Liver (tissue), 9 donors: ENCODE data around the gene LRRD1. TPM values are rescaled to one million over a fixed set of nuclear protein-coding genes. Genes with fewer than 3 reads are reported as not detected.
"Not testable (repeated sequence)": the region's sequence is repeated elsewhere in the genome, so short reads cannot be mapped to it uniquely, and the experiment has no call there.

Experiments
- DNase-seq: peaks from one replicate; pipeline ENCODE4 v3.0.0-alpha.2; 2017; ENCODE audit warnings: low spot score
- H3K27ac ChIP-seq, 2 donors: one replicate each; pipeline ENCODE4 v1.7.0; 2013; ENCODE audit warnings: inconsistent platforms in 2 of 2, low read length in 2 of 2, control low read depth in 1 of 2, low read depth in 1 of 2, mild to moderate bottlenecking in 1 of 2
- H3K27me3 ChIP-seq, 4 donors: one replicate each; pipeline versions ENCODE4 v1.6.1 to v1.7.0; 2013; ENCODE audit warnings: low read length in 3 of 4, inconsistent platforms in 1 of 4, mild to moderate bottlenecking in 1 of 4, moderate library complexity in 1 of 4; ENCODE audit not compliant: control insufficient read depth in 4 of 4, insufficient read depth in 4 of 4
- H3K36me3 ChIP-seq, 4 donors: one replicate each; pipeline versions ENCODE4 v1.6.1 to v1.7.0; 2013; ENCODE audit warnings: low read length in 3 of 4, mild to moderate bottlenecking in 3 of 4, low read depth in 1 of 4, moderate library complexity in 1 of 4; ENCODE audit not compliant: control insufficient read depth in 4 of 4, insufficient read depth in 3 of 4
- H3K4me1 ChIP-seq, 4 donors: one replicate each; pipeline versions ENCODE4 v1.6.1 to v1.7.0; 2013; ENCODE audit warnings: low read length in 3 of 4, mild to moderate bottlenecking in 3 of 4, moderate library complexity in 1 of 4; ENCODE audit not compliant: control insufficient read depth in 4 of 4, insufficient read depth in 4 of 4
- H3K4me3 ChIP-seq, 3 donors: one replicate each; pipeline versions ENCODE4 v1.6.1 to v1.7.0; 2013; ENCODE audit warnings: low read length in 3 of 3, control low read depth in 1 of 3, low read depth in 1 of 3, mild to moderate bottlenecking in 1 of 3
- H3K9ac ChIP-seq, 2 donors: one replicate each; pipeline ENCODE4 v1.7.0; 2013; ENCODE audit warnings: low read length in 2 of 2, mild to moderate bottlenecking in 2 of 2, moderate library complexity in 2 of 2, control low read depth in 1 of 2, low read depth in 1 of 2
- H3K9me3 ChIP-seq, 4 donors: one replicate each; pipeline versions ENCODE4 v1.6.1 to v1.7.0; 2013; ENCODE audit warnings: low read length in 3 of 4; ENCODE audit not compliant: control insufficient read depth in 4 of 4
- CTCF ChIP-seq: fragments of 150-350 bp; IDR thresholded peaks from 2 replicates; pipeline ENCODE4 v1.5.1; 2017; ENCODE audit warnings: improper control_type of control experiment, low read depth, low read length; ENCODE audit not compliant: missing input control
- EGR1 ChIP-seq, 2 donors: IDR thresholded peaks; 2 replicates each; pipeline ENCODE4 v1.6.1; 2016 to 2018; ENCODE audit warnings: antibody characterized with exemption in 2 of 2, low read depth in 2 of 2
- FOXA1 ChIP-seq: IDR thresholded peaks from 2 replicates; pipeline ENCODE4 v1.6.1; 2016; ENCODE audit warnings: antibody characterized with exemption
- FOXA2 ChIP-seq: IDR thresholded peaks from 2 replicates; pipeline ENCODE4 v1.6.1; 2016; ENCODE audit warnings: antibody characterized with exemption
- GABPA ChIP-seq, 2 donors: IDR thresholded peaks in 1 of 2; conservative IDR thresholded peaks in 1 of 2; 2 replicates each; pipeline ENCODE4 v1.6.1; 2016; ENCODE audit warnings: antibody characterized with exemption in 2 of 2, mild to moderate bottlenecking in 1 of 2, moderate library complexity in 1 of 2
- HNF4A ChIP-seq, 2 donors: conservative IDR thresholded peaks; 2 replicates each; pipeline ENCODE4 v1.6.1; 2016; ENCODE audit warnings: antibody characterized with exemption in 2 of 2, mild to moderate bottlenecking in 2 of 2
- HNF4G ChIP-seq: IDR thresholded peaks from 2 replicates; pipeline ENCODE4 v1.6.1; 2016; ENCODE audit warnings: antibody characterized with exemption
- JUND ChIP-seq, 2 donors: IDR thresholded peaks; 2 replicates each; pipeline ENCODE4 v1.6.1; 2016; ENCODE audit warnings: antibody characterized with exemption in 2 of 2
- MAX ChIP-seq: IDR thresholded peaks from 2 replicates; pipeline ENCODE4 v1.6.1; 2016; ENCODE audit warnings: antibody characterized with exemption
- NR2F2 ChIP-seq: IDR thresholded peaks from 2 replicates; pipeline ENCODE4 v1.6.1; 2016; ENCODE audit warnings: antibody characterized with exemption
- RAD21 ChIP-seq, 2 donors: IDR thresholded peaks; 2 replicates each; pipeline ENCODE4 v1.6.1; 2016; ENCODE audit warnings: antibody characterized with exemption in 2 of 2, mild to moderate bottlenecking in 2 of 2
- RXRA ChIP-seq, 2 donors: IDR thresholded peaks; 2 replicates each; pipeline ENCODE4 v1.6.1; 2017 to 2018; ENCODE audit warnings: antibody characterized with exemption in 2 of 2, mild to moderate bottlenecking in 1 of 2
- SP1 ChIP-seq: IDR thresholded peaks from 2 replicates; pipeline ENCODE4 v1.6.1; 2018; ENCODE audit warnings: antibody characterized with exemption, mild to moderate bottlenecking
- TAF1 ChIP-seq: conservative IDR thresholded peaks from 2 replicates; pipeline ENCODE4 v1.6.1; 2016; ENCODE audit warnings: antibody characterized with exemption, mild to moderate bottlenecking
- YY1 ChIP-seq: IDR thresholded peaks from 2 replicates; pipeline ENCODE4 v1.6.1; 2016; ENCODE audit warnings: antibody characterized with exemption, mild to moderate bottlenecking
- WGBS: extraction: QIAGEN DNeasy Blood & Tissue Kit; methylation state at CpG from one replicate; pipeline ENCODE4 v1.1.7; 2013; 5-methylcytosine and 5-hydroxymethylcytosine counted together
- polyA plus RNA-seq, 2 donors: library from polyadenylated mRNA; stranded (reverse) in 1 of 2; unstranded in 1 of 2; fragments of 200-250 nt in 1 of 2; fragments of >200 nt in 1 of 2; fragmentation: Nextera tagmentation in 1 of 2; extraction: Ambion mirVana in 1 of 2; gene quantifications; one replicate each; pipeline versions ENCODE4 v1.2.1 to v1.2.3, GENCODE V29; 2013 to 2015
- total RNA-seq, 2 donors: library from RNA; depleted of rRNA; stranded (reverse); fragments of >200 nt; gene quantifications; one replicate each; pipeline ENCODE4 v1.2.3, GENCODE V29; 2014
- TF ChIP-seq, protein P1 (sequence below): IDR thresholded peaks from 2 replicates; pipeline ENCODE4 v1.6.1; 2016; ENCODE audit warnings: antibody characterized with exemption
- TF ChIP-seq, protein P2 (sequence below): IDR thresholded peaks from 2 replicates; pipeline ENCODE4 v1.6.1; 2016; ENCODE audit warnings: antibody characterized with exemption, mild to moderate bottlenecking
- TF ChIP-seq, protein P3 (sequence below): IDR thresholded peaks from 2 replicates; pipeline ENCODE4 v1.6.1; 2016; ENCODE audit warnings: antibody characterized with exemption
- donor health status: healthy.
- donor health status: healthy.
- donor health status: healthy.
- donor health status: healthy.
- donor health status: healthy.

The LRRD1 gene
- total and polyA plus RNA-seq, 4 donors, result not detected

- TF ChIP-seq EGR1 (IDR thresholded peaks at IDR 0.05; ENCODE audit: low read depth in 2 of 2) (no peak), YY1 (no peak), NR2F2 (no peak), RXRA (IDR thresholded peaks at IDR 0.05) (no peak), SP1 (no peak), CTCF (no peak), HNF4A (conservative IDR thresholded peaks at IDR 0.05) (no peak), HNF4G (no peak), RAD21 (IDR thresholded peaks at IDR 0.05) (no peak), FOXA2 (no peak), FOXA1 (no peak), GABPA (IDR thresholded peaks at IDR 0.05 in 1 of 2, conservative IDR thresholded peaks at IDR 0.05 in 1 of 2) (no peak), MAX (no peak), JUND (IDR thresholded peaks at IDR 0.05) (no peak), TAF1 (no peak)
- TF ChIP-seq, protein P1, sequence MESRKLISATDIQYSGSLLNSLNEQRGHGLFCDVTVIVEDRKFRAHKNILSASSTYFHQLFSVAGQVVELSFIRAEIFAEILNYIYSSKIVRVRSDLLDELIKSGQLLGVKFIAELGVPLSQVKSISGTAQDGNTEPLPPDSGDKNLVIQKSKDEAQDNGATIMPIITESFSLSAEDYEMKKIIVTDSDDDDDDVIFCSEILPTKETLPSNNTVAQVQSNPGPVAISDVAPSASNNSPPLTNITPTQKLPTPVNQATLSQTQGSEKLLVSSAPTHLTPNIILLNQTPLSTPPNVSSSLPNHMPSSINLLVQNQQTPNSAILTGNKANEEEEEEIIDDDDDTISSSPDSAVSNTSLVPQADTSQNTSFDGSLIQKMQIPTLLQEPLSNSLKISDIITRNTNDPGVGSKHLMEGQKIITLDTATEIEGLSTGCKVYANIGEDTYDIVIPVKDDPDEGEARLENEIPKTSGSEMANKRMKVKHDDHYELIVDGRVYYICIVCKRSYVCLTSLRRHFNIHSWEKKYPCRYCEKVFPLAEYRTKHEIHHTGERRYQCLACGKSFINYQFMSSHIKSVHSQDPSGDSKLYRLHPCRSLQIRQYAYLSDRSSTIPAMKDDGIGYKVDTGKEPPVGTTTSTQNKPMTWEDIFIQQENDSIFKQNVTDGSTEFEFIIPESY, result no peak
- TF ChIP-seq, protein P2, sequence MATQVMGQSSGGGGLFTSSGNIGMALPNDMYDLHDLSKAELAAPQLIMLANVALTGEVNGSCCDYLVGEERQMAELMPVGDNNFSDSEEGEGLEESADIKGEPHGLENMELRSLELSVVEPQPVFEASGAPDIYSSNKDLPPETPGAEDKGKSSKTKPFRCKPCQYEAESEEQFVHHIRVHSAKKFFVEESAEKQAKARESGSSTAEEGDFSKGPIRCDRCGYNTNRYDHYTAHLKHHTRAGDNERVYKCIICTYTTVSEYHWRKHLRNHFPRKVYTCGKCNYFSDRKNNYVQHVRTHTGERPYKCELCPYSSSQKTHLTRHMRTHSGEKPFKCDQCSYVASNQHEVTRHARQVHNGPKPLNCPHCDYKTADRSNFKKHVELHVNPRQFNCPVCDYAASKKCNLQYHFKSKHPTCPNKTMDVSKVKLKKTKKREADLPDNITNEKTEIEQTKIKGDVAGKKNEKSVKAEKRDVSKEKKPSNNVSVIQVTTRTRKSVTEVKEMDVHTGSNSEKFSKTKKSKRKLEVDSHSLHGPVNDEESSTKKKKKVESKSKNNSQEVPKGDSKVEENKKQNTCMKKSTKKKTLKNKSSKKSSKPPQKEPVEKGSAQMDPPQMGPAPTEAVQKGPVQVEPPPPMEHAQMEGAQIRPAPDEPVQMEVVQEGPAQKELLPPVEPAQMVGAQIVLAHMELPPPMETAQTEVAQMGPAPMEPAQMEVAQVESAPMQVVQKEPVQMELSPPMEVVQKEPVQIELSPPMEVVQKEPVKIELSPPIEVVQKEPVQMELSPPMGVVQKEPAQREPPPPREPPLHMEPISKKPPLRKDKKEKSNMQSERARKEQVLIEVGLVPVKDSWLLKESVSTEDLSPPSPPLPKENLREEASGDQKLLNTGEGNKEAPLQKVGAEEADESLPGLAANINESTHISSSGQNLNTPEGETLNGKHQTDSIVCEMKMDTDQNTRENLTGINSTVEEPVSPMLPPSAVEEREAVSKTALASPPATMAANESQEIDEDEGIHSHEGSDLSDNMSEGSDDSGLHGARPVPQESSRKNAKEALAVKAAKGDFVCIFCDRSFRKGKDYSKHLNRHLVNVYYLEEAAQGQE, result no peak
- TF ChIP-seq, protein P3, sequence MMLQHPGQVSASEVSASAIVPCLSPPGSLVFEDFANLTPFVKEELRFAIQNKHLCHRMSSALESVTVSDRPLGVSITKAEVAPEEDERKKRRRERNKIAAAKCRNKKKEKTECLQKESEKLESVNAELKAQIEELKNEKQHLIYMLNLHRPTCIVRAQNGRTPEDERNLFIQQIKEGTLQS, result no peak
- H3K4me3 ChIP-seq, result no peak overlapping the region
- peaks cover 0 to 8% (median 6%) of the 10 kb centered on the region in 4 donors for H3K9me3 ChIP-seq
- no peak overlapping the region for H3K9ac ChIP-seq
- no peaks in the 10 kb centered on the region for H3K4me1 ChIP-seq
- H3K36me3 ChIP-seq, result no peaks in the 10 kb centered on the region
- WGBS, result 98% methylated on average over 3 of the region's 3 CpGs
- no peak overlapping the region for H3K27ac ChIP-seq
- no peak for DNase-seq
- H3K27me3 ChIP-seq, result no peaks in the 10 kb centered on the region
Measured at GRCh38 chr7:92192326-92192725, 13.4 kb upstream of the LRRD1 start.

DNA sequence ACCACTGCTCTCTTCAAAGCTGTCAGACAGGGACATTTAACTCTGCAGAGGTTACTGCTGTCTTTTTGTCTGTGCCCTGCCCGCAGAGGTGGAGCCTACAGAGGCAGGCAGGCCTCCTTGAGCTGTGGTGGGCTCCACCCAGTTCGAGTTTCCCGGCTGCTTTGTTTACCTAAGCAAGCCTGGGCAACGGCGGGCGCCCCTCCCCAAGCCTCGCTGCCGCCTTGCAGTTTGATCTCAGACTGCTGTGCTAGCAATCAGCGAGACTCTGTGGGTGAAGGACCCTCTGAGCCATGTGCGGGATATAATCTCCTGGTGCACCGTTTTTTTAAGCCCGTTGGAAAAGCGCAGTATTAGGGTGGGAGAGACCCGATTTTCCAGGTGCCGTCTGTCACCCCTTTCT, 10.3 kb upstream of the LRRD1 start:
- not testable (repeated sequence) for H3K9ac ChIP-seq, H3K9me3 ChIP-seq, H3K4me3 ChIP-seq, H3K27me3 ChIP-seq, H3K36me3 ChIP-seq, DNase-seq, H3K27ac ChIP-seq, H3K4me1 ChIP-seq
- 95% methylated on average over 15 of the region's 15 CpGs for WGBS

- H3K27me3 ChIP-seq, H3K36me3 ChIP-seq, H3K4me1 ChIP-seq, DNase-seq, H3K27ac ChIP-seq, H3K9ac ChIP-seq, H3K9me3 ChIP-seq, H3K4me3 ChIP-seq: not testable (repeated sequence)
- 84% methylated on average over 1 of the region's 1 CpG for WGBS
Measured at GRCh38 chr7:92184294-92184693, 5.4 kb upstream of the LRRD1 start.
